GM12878 (cell line): ENCODE results near the gene KDM4C.

Experiments
- ETV6 ChIP-seq, 2 experiments: fragments of 450-650 bp in 1 of 2; IDR thresholded peaks in 1 of 2; conservative IDR thresholded peaks in 1 of 2; 2 replicates each; pipeline ENCODE4 v1.6.1; 2014; ENCODE audit warnings: antibody characterized with exemption in 1 of 2, borderline replicate concordance in 1 of 2, low read depth in 1 of 2, mild to moderate bottlenecking in 1 of 2, moderate library complexity in 1 of 2
- POLR2AphosphoS2 ChIP-seq: IDR thresholded peaks from 2 replicates; pipeline ENCODE4 v1.6.1; 2011; ENCODE audit warnings: low read depth, mild to moderate bottlenecking, low read length, improper control_type of control experiment, moderate library complexity
- POLR2AphosphoS5 ChIP-seq: IDR thresholded peaks from 2 replicates; pipeline ENCODE4 v1.6.1; 2011; ENCODE audit warnings: mild to moderate bottlenecking, low read length, inconsistent platforms
- POU2F2 ChIP-seq: IDR thresholded peaks from 3 replicates; pipeline ENCODE4 v1.6.1; 2011; ENCODE audit warnings: low read depth, mild to moderate bottlenecking, low read length, borderline replicate concordance

GRCh38 chr9:7164440-7165330 lies 406.9 kb downstream of the KDM4C start:
- TF ChIP-seq POU2F2 (no peak), POLR2AphosphoS5 (no peak), ETV6 (conservative IDR thresholded peaks at IDR 0.05 in 1 of 2, IDR thresholded peaks at IDR 0.05 in 1 of 2; ENCODE audit: borderline replicate concordance in 1 of 2, low read depth in 1 of 2) (no peak), POLR2AphosphoS2 (no peak)
